Vagina (tissue), 2 donors: ENCODE measurements around the gene SLC2A4RG. TPM values are rescaled to one million over a fixed set of nuclear protein-coding genes. Genes with fewer than 3 reads are reported as not detected.

Experiments used
- DNase-seq, 2 donors: peaks; one replicate each; pipeline ENCODE4 v3.0.0-alpha.2; 2017; ENCODE audit errors: extremely low spot score in 2 of 2
- H3K27ac ChIP-seq: fragments of 200-600 bp; sonication (generic); one replicate; pipeline ENCODE4 v1.5.1; 2019
- H3K27me3 ChIP-seq: fragments of 200-600 bp; sonication (generic); one replicate; pipeline ENCODE4 v1.5.1; 2019
- H3K36me3 ChIP-seq, 2 donors: fragments of 200-600 bp; sonication (generic); one replicate each; pipeline ENCODE4 v1.5.1; 2017 to 2019
- H3K4me1 ChIP-seq: fragments of 200-600 bp; sonication (generic); one replicate; pipeline ENCODE4 v1.5.1; 2019
- H3K4me3 ChIP-seq, 2 donors: fragments of 200-600 bp; sonication (generic); 1 replicate in 1 of 2; 2 replicates in 1 of 2; pipeline ENCODE4 v1.5.1; 2016 to 2019
- H3K9me3 ChIP-seq: fragments of 200-600 bp; sonication (generic); one replicate; pipeline ENCODE4 v1.5.1; 2019
- CTCF ChIP-seq, 3 experiments: fragments of 450-650 bp in 2 of 3; fragments of 200-600 bp in 1 of 3; sonication (generic) in 1 of 3; IDR thresholded peaks; one replicate each; pipeline ENCODE4 v1.5.1; 2017 to 2019; ENCODE audit warnings: antibody characterized with exemption in 3 of 3, mild to moderate bottlenecking in 2 of 3, moderate library complexity in 2 of 3
- POLR2A ChIP-seq, 2 donors: fragments of 450-650 bp; IDR thresholded peaks; one replicate each; pipeline ENCODE4 v1.6.1; 2017; ENCODE audit warnings: antibody characterized with exemption in 2 of 2, mild to moderate bottlenecking in 2 of 2, moderate library complexity in 2 of 2
- POLR2AphosphoS5 ChIP-seq, 2 donors: sonication (generic); formaldehyde crosslinking; IDR thresholded peaks; one replicate each; pipeline ENCODE4 v1.9.0; 2017; ENCODE audit warnings: antibody characterized with exemption in 2 of 2, mild to moderate bottlenecking in 2 of 2, low read depth in 1 of 2; ENCODE audit not compliant: insufficient read depth in 1 of 2
- intact Hi-C: fragments of 100-400 bp; cut with DNase I; formaldehyde crosslinking; loops from one replicate; pipeline ENCODE4 v1.15.1; 2023
- total RNA-seq: library from RNA; depleted of rRNA; stranded (reverse); fragments of >200 nt; gene quantifications from one replicate; pipeline ENCODE4 v1.2.3, GENCODE V29; 2016

The SLC2A4RG gene
- total RNA-seq, 1 donor from 2014 or later = 33.1 TPM

DNA sequence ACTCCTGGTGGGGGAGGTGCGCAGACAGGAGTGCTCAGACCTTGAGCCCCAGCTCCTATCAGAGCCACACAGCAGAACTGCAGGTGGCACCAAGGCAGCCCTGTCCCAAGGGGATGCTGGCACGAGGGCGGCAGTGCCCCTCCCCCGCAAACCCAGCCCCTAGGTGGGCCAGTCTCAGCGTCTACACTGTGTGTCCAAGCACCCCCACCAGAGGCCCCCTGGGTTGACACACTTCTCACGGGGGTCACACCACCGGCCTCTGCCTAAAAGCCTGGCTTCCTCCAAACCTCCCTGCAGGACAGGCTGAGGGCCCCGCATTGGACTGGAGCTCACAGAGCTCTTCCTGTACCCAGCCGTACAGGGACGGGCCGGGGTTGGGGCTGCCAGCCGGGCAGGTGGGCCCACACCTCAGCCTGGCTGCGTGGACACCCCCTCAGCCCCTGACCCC is 8.1 kb downstream of the SLC2A4RG start:
- no peak overlapping the region for H3K4me3 ChIP-seq
- H3K36me3 ChIP-seq = peaks cover 0 to 11% of the 10 kb centered on the region in 2 donors
- intact Hi-C loops = no loop called here
- no peak for DNase-seq
- no peaks in the 10 kb centered on the region for H3K4me1 ChIP-seq
- no peak overlapping the region for H3K27ac ChIP-seq
- H3K27me3 ChIP-seq = no peaks in the 10 kb centered on the region
- TF ChIP-seq CTCF (IDR thresholded peaks at IDR 0.05) (no peak), POLR2A (IDR thresholded peaks at IDR 0.05) (no peak), POLR2AphosphoS5 (IDR thresholded peaks at IDR 0.05; ENCODE audit: insufficient read depth in 1 of 2, low read depth in 1 of 2) (no peak)
- H3K9me3 ChIP-seq = no peaks in the 10 kb centered on the region

DNA sequence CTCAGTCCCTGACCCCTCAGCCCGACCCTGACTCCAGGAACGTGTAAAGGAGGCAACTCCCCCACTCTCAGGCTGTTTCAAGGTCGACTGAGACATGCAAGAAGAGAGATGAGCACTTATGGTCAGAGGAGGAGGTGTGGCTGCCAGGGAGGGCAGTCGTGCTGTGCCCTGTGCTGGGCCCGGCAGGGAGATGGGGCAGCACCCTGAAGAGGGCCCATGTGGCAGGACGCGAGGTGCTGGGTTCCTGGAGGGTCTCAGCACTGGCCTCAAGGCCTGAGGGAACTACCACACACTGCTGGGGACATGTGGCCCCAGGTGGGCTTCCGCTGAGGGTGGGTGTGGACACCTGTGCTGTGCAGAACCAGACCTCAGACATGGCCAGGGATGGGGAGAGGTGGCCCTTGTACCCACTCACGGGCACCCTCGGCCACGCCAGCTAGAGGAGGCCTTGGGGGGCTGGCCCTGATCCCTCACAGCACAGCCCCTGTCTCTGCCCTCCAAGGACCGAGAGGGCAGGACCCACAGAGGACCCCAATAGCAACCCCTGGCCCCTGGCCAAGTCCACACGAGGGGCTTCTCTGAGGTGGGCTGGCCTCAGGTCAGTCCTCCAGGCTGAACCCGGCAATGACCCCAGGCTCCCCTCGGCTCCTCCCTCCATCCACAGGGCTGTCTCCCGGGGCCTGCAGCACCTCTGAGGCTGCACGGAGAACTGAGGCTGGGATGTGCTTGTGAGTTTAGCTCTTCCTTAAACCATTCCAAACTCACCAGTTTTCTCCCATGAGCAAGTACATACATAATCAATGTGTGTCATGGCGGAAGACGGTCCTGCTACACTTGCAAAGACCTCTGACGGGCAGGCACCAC is 8.7 kb downstream of the SLC2A4RG start:
- TF ChIP-seq POLR2A (IDR thresholded peaks at IDR 0.05) = no peak
- no peak for TF ChIP-seq CTCF (IDR thresholded peaks at IDR 0.05)
- TF ChIP-seq POLR2AphosphoS5 (IDR thresholded peaks at IDR 0.05; ENCODE audit: insufficient read depth in 1 of 2, low read depth in 1 of 2) = no peak
- Histone ChIP-seq H3K27ac (no peak overlapping the region), H3K9me3 (no peaks in the 10 kb centered on the region), H3K27me3 (no peaks in the 10 kb centered on the region), H3K36me3 (peaks cover 0 to 4% of the 10 kb centered on the region in 2 donors), H3K4me3 (no peak overlapping the region), H3K4me1 (no peaks in the 10 kb centered on the region)
- intact Hi-C loops = no loop called here
- no peak for DNase-seq

DNA sequence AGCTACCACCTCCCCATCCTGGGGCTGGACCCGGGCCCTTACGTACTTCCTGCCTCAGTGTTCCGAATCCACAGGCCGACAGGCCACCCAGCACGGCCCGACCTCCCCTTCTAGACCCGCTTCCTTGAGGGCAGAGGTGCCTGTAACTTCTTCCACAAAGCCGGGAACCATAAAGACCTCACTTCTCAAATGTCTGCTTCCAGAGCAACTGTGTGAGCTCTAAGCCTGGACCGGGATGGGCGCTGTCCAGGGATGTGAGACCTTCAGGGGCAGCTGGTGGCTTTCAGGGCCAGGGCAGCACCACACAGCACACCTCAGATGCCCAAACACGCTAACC is 9.3 kb downstream of the SLC2A4RG start:
- intact Hi-C loops = no loop called here
- no peaks in the 10 kb centered on the region for H3K4me1 ChIP-seq
- H3K27me3 ChIP-seq = no peaks in the 10 kb centered on the region
- H3K4me3 ChIP-seq = no peak overlapping the region
- H3K9me3 ChIP-seq = no peaks in the 10 kb centered on the region
- DNase-seq = no peak
- no peaks in the 10 kb centered on the region for H3K36me3 ChIP-seq
- H3K27ac ChIP-seq = no peak overlapping the region
- TF ChIP-seq POLR2AphosphoS5 (IDR thresholded peaks at IDR 0.05; ENCODE audit: insufficient read depth in 1 of 2, low read depth in 1 of 2) (no peak), POLR2A (IDR thresholded peaks at IDR 0.05) (no peak), CTCF (IDR thresholded peaks at IDR 0.05) (no peak)

DNA sequence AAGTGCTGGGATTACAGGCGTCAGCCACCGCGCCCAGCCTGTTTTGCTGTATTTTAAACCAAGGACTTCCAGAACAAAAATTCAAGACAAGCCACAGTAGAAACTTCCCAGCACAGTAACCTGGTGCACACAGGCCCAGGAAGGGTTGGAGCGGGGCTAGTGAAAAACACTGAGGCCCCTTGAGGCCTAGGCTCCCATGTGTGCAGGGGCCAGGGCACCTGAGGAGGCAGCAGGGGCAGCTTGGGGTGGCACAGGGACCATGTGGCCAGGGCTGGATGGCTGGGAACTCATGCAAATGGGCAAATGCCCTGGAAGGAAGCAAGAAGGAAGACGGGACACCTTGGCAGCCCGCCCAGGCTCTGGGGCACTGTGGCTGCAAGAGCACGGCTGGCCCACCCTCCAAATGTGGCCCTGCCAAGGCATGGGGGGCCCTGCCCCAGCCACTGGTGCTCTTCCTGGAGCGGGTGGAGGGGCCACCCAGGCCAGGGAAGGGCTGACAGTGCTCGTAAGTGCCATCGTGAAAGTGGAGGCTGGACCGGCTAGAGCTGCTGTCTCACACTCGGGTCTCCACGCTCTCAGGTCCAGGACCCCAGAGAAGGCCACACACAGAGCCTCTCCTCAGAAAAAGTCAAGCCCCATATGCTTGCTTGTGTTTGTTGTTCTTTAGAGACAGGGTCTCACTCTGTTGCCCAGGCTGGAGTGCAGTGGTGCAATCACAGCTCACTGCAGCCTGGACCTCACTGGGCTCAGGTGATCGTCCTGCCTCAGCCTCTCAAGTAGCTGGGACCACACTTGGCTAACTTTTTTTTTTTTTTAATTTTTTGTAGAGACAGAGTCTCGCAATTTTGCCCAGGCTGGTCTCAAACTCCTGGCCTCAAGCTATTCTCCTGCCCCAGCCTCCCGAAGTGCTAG is 10.3 kb downstream of the SLC2A4RG start:
- no peaks in the 10 kb centered on the region for H3K27me3 ChIP-seq
- DNase-seq = no peak
- no peak overlapping the region for H3K4me3 ChIP-seq
- intact Hi-C loops = no loop called here
- TF ChIP-seq POLR2AphosphoS5 (IDR thresholded peaks at IDR 0.05; ENCODE audit: insufficient read depth in 1 of 2, low read depth in 1 of 2) (no peak), POLR2A (IDR thresholded peaks at IDR 0.05) (no peak), CTCF (IDR thresholded peaks at IDR 0.05) (no peak)
- no peaks in the 10 kb centered on the region for H3K36me3 ChIP-seq
- H3K4me1 ChIP-seq = no peaks in the 10 kb centered on the region
- H3K9me3 ChIP-seq = no peaks in the 10 kb centered on the region
- no peak overlapping the region for H3K27ac ChIP-seq
